Mononuclear cell (primary cell): ENCODE measurements around the gene KTI12. TPM values are rescaled to one million over a fixed set of nuclear protein-coding genes. Genes with fewer than 3 reads are reported as not detected.
"Not testable (repeated sequence)": the region's sequence is repeated elsewhere in the genome, so short reads cannot be mapped to it uniquely, and the experiment has no call there.

Experiments
- H3K27me3 ChIP-seq: 2 replicates; pipeline ENCODE4 v1.6.0; 2011; ENCODE audit warnings: low read length, control low read depth; ENCODE audit not compliant: insufficient read depth
- H3K4me1 ChIP-seq: 2 replicates; pipeline ENCODE4 v1.5.1; 2011; ENCODE audit warnings: mild to moderate bottlenecking, low read length, control low read depth; ENCODE audit not compliant: insufficient read depth
- H3K4me3 ChIP-seq: 2 replicates; pipeline ENCODE4 v1.5.1; 2011; ENCODE audit warnings: mild to moderate bottlenecking, low read length, moderate library complexity
- H3K9me3 ChIP-seq: 2 replicates; pipeline ENCODE4 v1.5.1; 2011; ENCODE audit warnings: low read depth, mild to moderate bottlenecking, control low read depth, low read length
- total RNA-seq: library from RNA; depleted of rRNA; stranded (reverse); fragments of >200 nt; gene quantifications from one replicate; pipeline ENCODE4 v1.2.3, GENCODE V29; 2012

The KTI12 gene
- total RNA-seq, 1 donor, result 19.6 TPM

DNA sequence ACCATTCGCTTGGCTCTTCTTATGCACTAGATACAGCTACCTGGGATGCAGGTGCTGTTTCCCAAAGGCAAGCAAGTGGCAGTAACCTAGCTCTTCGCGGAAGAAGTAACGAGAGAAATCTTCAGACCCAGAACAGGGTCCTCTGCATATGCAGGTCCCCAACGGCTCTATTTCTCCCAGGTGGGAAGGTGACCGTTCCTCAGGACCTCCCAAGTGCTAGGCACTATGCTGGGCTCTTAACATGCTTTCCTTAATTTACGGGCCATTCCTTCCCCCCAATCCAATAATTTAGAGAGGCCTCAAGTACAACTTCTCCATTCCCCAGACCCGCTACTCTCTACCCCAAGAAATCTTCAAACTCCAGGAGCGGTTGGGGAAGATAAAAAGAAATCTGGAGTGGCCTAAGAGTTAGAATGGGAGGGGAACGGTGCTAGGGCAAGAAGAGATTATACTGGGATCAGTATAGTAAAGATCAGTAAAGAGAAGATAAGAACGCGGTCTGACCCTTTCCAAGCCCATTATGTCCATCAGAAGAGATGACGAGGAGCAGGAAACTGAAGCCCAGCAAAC lies 21.0 kb upstream of the KTI12 start:
- H3K4me1 ChIP-seq, result peaks cover 29% of the 10 kb centered on the region
- no peaks in the 10 kb centered on the region for H3K9me3 ChIP-seq
- H3K27me3 ChIP-seq, result no peaks in the 10 kb centered on the region
- H3K4me3 ChIP-seq, result peak overlapping the region; percentile 92

DNA sequence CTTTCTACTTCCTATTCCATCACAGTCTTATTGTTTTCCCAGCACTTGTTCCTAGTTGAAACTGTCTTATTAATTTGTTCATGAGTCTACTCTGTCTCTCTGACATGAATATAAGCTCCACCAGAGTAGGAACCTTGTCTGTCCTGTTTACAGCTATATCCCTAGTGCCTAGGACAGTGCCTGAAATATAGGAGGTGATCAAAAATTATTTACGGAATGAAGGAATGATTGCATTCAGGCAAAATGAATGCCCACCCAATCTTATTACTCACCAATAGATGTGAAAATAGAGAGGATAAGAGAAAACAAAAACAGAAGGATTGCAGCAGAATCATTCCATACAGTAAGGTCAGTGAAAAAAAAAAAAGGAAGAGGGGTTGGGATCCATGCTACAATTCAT lies 20.3 kb upstream of the KTI12 start:
- no peaks in the 10 kb centered on the region for H3K9me3 ChIP-seq
- no peak overlapping the region for H3K4me3 ChIP-seq
- H3K4me1 ChIP-seq, result peaks cover 29% of the 10 kb centered on the region
- H3K27me3 ChIP-seq, result no peaks in the 10 kb centered on the region

- H3K9me3 ChIP-seq, H3K4me3 ChIP-seq, H3K4me1 ChIP-seq, H3K27me3 ChIP-seq: not testable (repeated sequence)
Observed at GRCh38 chr1:52049337-52049736, 15.7 kb upstream of the KTI12 start.

DNA sequence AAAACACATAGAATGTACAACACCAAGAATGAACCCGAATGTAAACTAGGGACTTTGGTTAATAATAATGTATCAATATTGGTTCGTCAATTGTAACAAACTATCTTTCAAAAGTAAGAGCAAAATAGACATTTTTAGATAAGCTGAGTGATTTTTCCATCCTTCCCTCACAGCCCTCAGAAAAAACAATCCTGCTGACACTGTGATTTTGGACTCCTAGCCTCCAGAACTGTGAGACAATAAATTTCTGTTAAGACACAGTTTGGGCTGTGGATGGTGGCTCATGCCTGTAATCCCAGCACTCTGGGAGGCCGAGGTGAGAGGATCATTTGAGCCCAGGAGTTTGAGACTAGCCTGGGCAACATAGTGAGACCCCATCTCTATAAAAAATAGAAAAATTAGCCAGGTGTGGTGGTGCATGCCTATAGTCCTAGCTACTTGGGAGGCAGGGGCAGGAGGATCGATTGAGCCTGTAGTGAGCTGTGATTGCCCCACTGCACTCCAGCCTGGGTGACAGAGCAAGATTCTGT lies 12.1 kb upstream of the KTI12 start:
- not testable (repeated sequence) for H3K9me3 ChIP-seq, H3K4me1 ChIP-seq, H3K27me3 ChIP-seq, H3K4me3 ChIP-seq

- Histone ChIP-seq H3K9me3 (no peaks in the 10 kb centered on the region), H3K4me3 (no peak overlapping the region), H3K4me1 (no peaks in the 10 kb centered on the region), H3K27me3 (no peaks in the 10 kb centered on the region)
Observed at GRCh38 chr1:52045236-52045635, 11.6 kb upstream of the KTI12 start.

DNA sequence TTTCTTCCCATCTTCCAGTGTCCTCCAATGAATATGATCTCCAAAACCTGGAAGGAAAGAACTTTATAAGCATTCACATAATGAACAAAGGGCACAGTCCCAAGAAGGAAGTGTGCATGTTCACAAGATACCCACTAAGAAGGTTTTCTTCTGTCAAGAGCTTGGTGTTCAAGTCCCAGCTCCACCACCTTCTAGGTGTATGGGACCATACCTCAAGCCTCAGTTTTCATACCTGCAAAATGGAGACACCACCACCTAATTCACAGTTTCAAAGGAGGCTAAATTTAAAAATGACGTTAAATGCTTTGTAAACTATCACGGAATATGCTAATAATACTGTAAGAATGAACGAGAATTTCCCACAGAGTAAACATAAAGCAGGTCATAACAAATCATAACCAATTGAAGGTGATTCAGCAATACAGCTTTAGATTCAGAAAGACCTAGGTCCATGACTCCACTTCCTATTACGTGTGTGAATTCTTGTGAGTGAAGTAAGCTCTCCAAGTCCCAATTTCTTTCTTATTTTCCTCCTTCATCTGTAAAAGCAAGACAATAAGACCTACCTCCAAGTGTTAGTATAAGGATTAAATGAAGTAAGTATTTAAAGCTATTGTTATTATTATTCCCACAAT lies 8.1 kb upstream of the KTI12 start:
- H3K9me3 ChIP-seq, result no peaks in the 10 kb centered on the region
- no peak overlapping the region for H3K4me3 ChIP-seq
- H3K27me3 ChIP-seq, result no peaks in the 10 kb centered on the region
- no peaks in the 10 kb centered on the region for H3K4me1 ChIP-seq

DNA sequence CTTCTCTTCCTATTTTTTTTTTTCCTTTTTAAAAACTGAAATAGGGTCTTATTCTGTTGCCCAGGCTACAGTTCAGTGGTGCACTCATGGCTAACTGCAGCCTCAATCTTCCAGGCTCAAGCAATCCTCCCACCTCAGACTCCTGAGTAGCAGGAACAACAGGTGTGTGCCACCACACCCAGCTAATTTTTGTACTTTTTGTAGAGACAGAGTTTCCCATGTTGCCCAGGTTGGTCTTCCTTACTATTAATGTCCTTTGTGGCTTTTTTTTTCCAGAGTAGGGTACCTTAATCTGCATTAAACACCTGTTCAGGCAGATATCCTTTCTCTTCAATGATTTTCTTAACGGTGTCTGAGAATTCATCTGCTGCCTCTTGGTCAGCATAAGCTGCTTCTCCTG lies 4.3 kb upstream of the KTI12 start:
- Histone ChIP-seq H3K27me3 (no peaks in the 10 kb centered on the region), H3K4me3 (no peak overlapping the region), H3K9me3 (no peaks in the 10 kb centered on the region), H3K4me1 (peaks cover 2% of the 10 kb centered on the region)

- H3K9me3 ChIP-seq, result no peaks in the 10 kb centered on the region
- no peaks in the 10 kb centered on the region for H3K27me3 ChIP-seq
- no peak overlapping the region for H3K4me3 ChIP-seq
Observed at GRCh38 chr1:52037402-52037814, 3.8 kb upstream of the KTI12 start.

GRCh38 chr1:52034050-52034384 lies 407 bp upstream of the KTI12 start:
- Histone ChIP-seq H3K4me3 (peak overlapping the region; percentile 87), H3K4me1 (peaks cover 20% of the 10 kb centered on the region), H3K27me3 (no peaks in the 10 kb centered on the region), H3K9me3 (no peaks in the 10 kb centered on the region)

More at GRCh38 chr1:52037402-52037814, 3.8 kb upstream of the KTI12 start:
- H3K4me1 ChIP-seq, result peaks cover 7% of the 10 kb centered on the region

- H3K4me3 ChIP-seq, result peak overlapping the region; percentile 87
- H3K9me3 ChIP-seq, result no peaks in the 10 kb centered on the region
- no peaks in the 10 kb centered on the region for H3K27me3 ChIP-seq
- peaks cover 20% of the 10 kb centered on the region for H3K4me1 ChIP-seq
Observed at GRCh38 chr1:52032785-52033131, 852 bp downstream of the KTI12 start.

- no peaks in the 10 kb centered on the region for H3K9me3 ChIP-seq
- H3K27me3 ChIP-seq, result no peaks in the 10 kb centered on the region
- H3K4me1 ChIP-seq, result peaks cover 20% of the 10 kb centered on the region
- peak overlapping the region; percentile 87 for H3K4me3 ChIP-seq
Observed at GRCh38 chr1:52032124-52032784, 1.4 kb downstream of the KTI12 start.

DNA sequence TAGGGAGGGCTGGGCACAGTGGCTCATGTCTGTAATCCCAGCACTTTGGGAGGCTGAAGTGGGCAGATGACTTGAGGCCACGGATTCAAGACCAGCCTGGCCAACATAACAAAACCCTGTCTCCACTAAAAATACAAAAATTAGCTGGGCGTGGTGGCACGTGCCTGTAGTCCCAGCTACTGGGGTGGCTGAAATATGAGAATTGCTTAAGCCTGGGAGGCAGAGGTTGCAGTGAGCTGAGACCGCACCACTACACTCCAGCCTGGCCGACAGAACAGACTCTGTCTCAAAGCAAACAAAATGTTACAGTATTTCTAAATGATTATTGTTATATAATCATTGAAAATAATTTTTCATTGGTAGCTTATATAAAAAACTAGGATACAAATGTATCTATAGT lies 4.8 kb downstream of the KTI12 start:
- H3K4me1 ChIP-seq, result peaks cover 20% of the 10 kb centered on the region
- H3K27me3 ChIP-seq, H3K4me3 ChIP-seq, H3K9me3 ChIP-seq: not testable (repeated sequence)

GRCh38 chr1:52028328-52028727 lies 5.3 kb downstream of the KTI12 start:
- Histone ChIP-seq H3K4me1 (peaks cover 20% of the 10 kb centered on the region), H3K4me3 (no peak overlapping the region), H3K27me3 (no peaks in the 10 kb centered on the region), H3K9me3 (no peaks in the 10 kb centered on the region)

GRCh38 chr1:52026278-52026677 lies 7.3 kb downstream of the KTI12 start:
- Histone ChIP-seq H3K27me3 (no peaks in the 10 kb centered on the region), H3K4me1 (peaks cover 4% of the 10 kb centered on the region), H3K4me3 (no peak overlapping the region), H3K9me3 (no peaks in the 10 kb centered on the region)

- no peaks in the 10 kb centered on the region for H3K4me1 ChIP-seq
- no peak overlapping the region for H3K4me3 ChIP-seq
- H3K27me3 ChIP-seq, result no peaks in the 10 kb centered on the region
- no peaks in the 10 kb centered on the region for H3K9me3 ChIP-seq
Observed at GRCh38 chr1:52022133-52022532, 11.5 kb downstream of the KTI12 start.
